Muscle layer of duodenum (tissue), 2 donors: ENCODE data around the gene GRIP1.
"Not testable (repeated sequence)": the region's sequence is repeated elsewhere in the genome, so short reads cannot be mapped to it uniquely, and the experiment has no call there.

ENCODE experiments used
- H3K27ac ChIP-seq: one replicate; pipeline ENCODE4 v1.7.0; 2013; ENCODE audit warnings: mild to moderate bottlenecking, low read length
- H3K27me3 ChIP-seq: one replicate; pipeline ENCODE4 v1.7.0; 2013; ENCODE audit warnings: low read depth, mild to moderate bottlenecking, control low read depth, low read length
- H3K36me3 ChIP-seq, 2 donors: one replicate each; pipeline ENCODE4 v1.7.0; 2013; ENCODE audit warnings: low read length in 2 of 2, control low read depth in 1 of 2, mild to moderate bottlenecking in 1 of 2; ENCODE audit not compliant: insufficient read depth in 2 of 2, control insufficient read depth in 1 of 2
- H3K4me1 ChIP-seq, 2 donors: one replicate each; pipeline ENCODE4 v1.7.0; 2013; ENCODE audit warnings: low read length in 2 of 2, mild to moderate bottlenecking in 2 of 2, control low read depth in 1 of 2, moderate library complexity in 1 of 2; ENCODE audit not compliant: insufficient read depth in 2 of 2, control insufficient read depth in 1 of 2
- H3K4me3 ChIP-seq, 2 donors: one replicate each; pipeline ENCODE4 v1.7.0; 2013; ENCODE audit warnings: low read length in 2 of 2, low read depth in 1 of 2, mild to moderate bottlenecking in 1 of 2
- H3K9me3 ChIP-seq, 2 donors: one replicate each; pipeline ENCODE4 v1.7.0; 2013; ENCODE audit warnings: low read length in 2 of 2, control low read depth in 1 of 2, mild to moderate bottlenecking in 1 of 2; ENCODE audit not compliant: control insufficient read depth in 1 of 2
- donor health status: healthy.

The GRIP1 gene

DNA sequence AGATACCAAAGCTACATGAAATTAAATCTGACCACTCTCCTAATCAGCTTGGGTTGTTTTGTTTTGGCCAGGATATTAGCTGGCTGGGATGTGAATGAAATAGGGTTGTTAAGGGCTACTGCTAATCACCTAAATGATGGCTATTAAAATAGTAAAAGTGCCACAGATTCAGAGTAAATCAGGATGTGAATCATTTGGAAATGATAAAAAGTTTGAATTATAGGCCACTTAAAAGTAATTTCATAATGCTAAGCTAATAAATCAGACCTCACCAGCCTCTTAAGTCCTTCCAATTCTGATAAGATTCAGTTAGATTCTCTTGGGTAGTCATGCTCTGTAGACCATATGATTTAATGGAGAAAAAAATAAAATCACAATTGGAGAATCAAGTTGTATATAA is 364.6 kb downstream of the GRIP1 start:
- Histone ChIP-seq H3K4me3 (no peak overlapping the region), H3K9me3 (no peaks in the 10 kb centered on the region), H3K27me3 (no peaks in the 10 kb centered on the region), H3K4me1 (no peaks in the 10 kb centered on the region), H3K27ac (no peak overlapping the region), H3K36me3 (peaks cover 11 to 16% of the 10 kb centered on the region in 2 donors)

DNA sequence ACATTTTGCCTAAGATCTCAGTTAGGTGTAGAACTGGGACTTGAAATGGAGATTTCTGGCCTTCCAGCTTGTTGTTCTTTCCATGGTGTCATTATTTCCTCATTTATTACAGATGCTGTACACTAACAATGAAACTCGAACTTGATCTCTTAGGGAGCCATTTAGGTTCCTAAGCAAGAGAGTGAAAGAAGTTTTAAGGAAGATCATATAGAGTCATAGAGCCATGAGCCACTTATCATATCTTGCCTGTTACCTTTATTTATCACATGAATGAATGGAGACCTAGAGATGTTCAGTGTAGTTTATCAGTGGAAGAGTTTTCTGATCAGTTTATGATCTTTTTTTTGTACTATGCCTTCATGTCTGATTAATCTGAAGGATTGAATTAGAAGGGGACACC is 366.7 kb downstream of the GRIP1 start:
- Histone ChIP-seq H3K27ac (no peak overlapping the region), H3K36me3 (peaks cover 6 to 9% of the 10 kb centered on the region in 2 donors), H3K9me3 (no peaks in the 10 kb centered on the region), H3K27me3 (no peaks in the 10 kb centered on the region), H3K4me1 (no peaks in the 10 kb centered on the region), H3K4me3 (no peak overlapping the region)

DNA sequence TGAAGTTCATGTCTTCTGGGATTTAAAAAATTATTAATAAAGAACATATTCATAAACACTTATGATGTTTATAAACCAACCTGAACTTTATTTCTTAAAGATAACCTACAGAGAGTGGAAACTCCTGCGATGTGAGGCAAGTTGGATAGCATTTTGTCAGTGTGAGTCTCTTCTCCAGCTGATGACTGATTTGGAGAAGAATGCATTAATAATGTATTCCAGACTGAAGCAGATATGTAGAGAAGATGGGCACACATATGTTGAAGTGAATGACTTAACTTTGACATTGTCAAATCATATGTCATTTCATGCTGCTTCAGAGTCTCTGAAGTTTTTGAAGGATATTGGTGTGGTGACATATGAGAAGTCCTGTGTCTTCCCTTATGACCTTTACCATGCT is 369.3 kb downstream of the GRIP1 start:
- H3K36me3 ChIP-seq: peaks cover 6 to 9% of the 10 kb centered on the region in 2 donors

DNA sequence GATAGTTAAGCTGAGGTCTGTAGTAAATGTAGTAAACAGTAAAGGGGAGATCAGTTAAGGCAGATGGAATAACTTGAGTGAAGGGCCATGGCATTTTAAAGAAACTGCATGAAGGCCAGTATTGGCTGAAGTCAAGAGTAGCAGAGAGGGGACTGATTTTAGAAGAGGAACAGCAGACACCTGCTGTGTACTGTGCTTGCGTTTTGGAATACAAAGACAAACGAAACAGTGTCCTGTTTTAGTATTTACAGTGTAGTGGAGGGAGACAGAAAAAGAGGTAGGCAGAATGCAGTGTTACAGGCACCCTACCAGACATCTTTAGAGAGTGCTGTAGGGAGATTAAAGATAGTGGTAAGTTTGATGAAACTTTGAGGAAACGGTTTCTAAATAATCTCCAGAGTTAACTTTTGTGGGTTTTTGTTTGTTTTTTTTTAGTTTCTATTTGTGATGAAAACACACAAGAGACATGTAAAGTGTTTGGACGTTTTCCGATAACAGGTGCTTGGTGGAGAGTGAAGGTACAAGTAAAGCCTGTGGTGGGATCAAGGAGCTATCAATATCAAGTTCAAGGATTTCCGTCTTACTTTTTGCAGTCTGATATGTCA is 374.5 kb downstream of the GRIP1 start:
- H3K4me3 ChIP-seq: peak overlapping the region in 1 of 2 donors; percentile 4

More for the DNA sequence above, 369.3 kb downstream of the GRIP1 start:
- Histone ChIP-seq H3K4me1 (no peaks in the 10 kb centered on the region), H3K9me3 (no peaks in the 10 kb centered on the region), H3K4me3 (no peak overlapping the region), H3K27me3 (no peaks in the 10 kb centered on the region), H3K27ac (no peak overlapping the region)

DNA sequence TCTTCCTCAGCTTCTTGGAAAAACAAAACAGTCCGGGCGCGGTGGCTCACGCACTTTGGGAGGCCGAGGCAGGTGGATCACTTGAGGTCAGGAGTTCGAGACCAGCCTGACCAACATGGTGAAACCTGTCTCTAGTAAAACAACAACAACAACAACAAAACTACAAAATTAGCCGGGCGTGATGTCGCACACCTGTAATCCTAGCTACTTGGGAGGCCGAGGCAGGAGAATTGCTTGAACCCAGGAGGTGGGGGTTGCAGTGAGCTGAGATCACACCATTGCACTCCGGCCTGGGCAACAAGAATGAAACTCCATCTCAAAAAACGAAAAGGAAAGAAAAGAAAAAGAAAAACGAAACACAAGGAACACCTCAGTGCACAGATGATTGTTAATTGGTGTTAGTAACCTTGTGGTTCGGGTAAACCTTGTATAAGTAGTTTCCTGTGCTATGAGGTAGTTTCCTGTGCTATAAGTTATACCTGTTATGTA is 375.5 kb downstream of the GRIP1 start:
- H3K4me1 ChIP-seq, H3K27ac ChIP-seq, H3K36me3 ChIP-seq, H3K27me3 ChIP-seq, H3K9me3 ChIP-seq: not testable (repeated sequence)
- peak overlapping the region in 1 of 2 donors; percentile 88 for H3K4me3 ChIP-seq

More for the DNA sequence above, 374.5 kb downstream of the GRIP1 start:
- Histone ChIP-seq H3K27me3 (no peaks in the 10 kb centered on the region), H3K27ac (peak overlapping the region; percentile 10), H3K36me3 (no peaks in the 10 kb centered on the region), H3K4me1 (peaks cover 0 to 7% of the 10 kb centered on the region in 2 donors), H3K9me3 (no peaks in the 10 kb centered on the region)

DNA sequence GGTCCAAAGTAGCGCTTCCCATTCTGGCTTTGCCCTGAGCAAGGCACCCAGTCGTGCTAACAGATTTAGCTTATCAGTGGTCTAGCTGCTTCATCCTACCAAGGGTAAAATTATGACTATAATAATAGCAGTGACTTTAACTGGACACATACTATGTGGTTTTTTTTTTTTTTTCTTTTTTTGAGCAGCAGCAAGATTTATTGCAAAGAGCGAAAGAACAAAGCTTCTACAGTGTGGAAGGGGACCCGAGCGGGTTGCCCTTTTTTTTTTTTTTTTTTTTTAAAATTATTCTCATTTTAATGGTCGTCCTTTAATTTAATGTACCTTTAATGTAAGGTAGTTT is 376.1 kb downstream of the GRIP1 start:
- Histone ChIP-seq H3K9me3 (no peaks in the 10 kb centered on the region), H3K27ac (peak overlapping the region; percentile 83), H3K36me3 (no peaks in the 10 kb centered on the region), H3K4me3 (peak overlapping the region; percentile 86 to 88), H3K4me1 (peaks cover 0 to 7% of the 10 kb centered on the region in 2 donors), H3K27me3 (no peaks in the 10 kb centered on the region)

DNA sequence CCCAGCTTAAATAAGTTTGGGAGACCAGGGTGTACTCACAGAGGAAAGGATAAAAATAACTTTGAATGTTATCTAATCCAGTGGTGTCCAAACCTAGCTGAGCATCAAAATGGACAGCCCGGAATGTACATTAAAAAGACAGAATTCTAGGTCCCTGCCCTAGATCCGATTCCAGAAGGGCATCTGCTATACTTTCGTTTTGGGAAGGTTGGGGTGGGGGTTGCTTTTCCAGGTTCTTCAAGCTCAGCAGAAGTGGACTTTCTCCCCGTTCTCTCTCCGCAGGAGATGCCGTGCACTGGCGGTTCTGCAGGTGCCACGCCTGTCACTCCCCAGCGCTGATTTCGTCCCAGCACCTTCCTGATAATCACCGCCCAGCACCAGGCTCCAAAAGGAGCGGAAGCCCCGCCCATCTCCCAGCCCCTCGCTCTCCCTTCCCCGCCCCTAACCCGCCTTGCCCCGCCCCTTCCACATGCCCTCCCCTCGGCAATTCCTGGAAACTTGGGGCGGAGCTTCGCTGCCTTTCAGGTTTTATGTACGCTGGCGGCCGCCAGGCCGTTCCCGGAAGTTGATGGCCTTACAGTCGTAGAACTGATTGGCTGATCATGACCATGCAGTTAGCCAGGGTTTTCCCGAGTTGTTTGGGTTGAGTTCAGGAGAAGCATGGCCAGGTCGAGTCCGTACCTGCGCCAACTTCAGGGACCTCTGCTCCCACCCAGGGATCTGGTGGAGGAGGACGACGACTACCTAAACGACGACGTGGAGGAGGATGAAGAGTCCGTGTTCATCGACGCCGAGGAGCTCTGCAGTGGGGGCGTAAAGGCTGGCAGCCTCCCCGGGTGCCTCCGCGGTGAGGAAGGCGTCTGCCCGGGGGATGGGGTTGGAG is 376.7 kb downstream of the GRIP1 start, which contains the start of gene HELB:
Gene HELB, plus strand, starts transcription at position 550 of the 883 bp plus-strand sequence. Its CDS starts 111 bp downstream, at position 661.
- Histone ChIP-seq H3K4me1 (peaks cover 0 to 7% of the 10 kb centered on the region in 2 donors), H3K9me3 (no peaks in the 10 kb centered on the region), H3K36me3 (no peaks in the 10 kb centered on the region), H3K27ac (peak within 1 kb of the TSS; percentile 83), H3K4me3 (peak within 1 kb of the TSS; percentile 86 to 88), H3K27me3 (no peaks in the 10 kb centered on the region)

DNA sequence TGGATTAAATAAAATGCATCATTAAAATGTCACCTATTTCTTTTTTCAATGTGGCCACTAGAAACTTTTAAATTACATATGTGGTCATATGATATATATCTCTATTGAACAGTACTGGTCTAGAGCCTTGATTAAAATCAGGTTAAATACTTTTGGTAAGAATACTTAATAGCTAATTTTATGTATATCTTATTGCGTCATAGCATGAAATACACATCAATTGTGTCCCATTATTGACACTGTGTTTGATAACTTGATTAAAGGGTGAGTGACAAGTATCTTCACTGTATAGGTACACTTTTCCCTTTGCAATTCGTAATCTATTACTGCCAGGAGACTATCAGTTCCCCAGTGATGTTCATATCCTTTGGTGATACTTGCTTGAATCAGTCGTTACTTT is 381.0 kb downstream of the GRIP1 start:
- Histone ChIP-seq H3K27ac (no peak overlapping the region), H3K4me3 (no peak overlapping the region), H3K36me3 (no peaks in the 10 kb centered on the region), H3K27me3 (no peaks in the 10 kb centered on the region), H3K9me3 (no peaks in the 10 kb centered on the region), H3K4me1 (peaks cover 0 to 7% of the 10 kb centered on the region in 2 donors)
